Inflammatory macrophage treated with lipopolysaccharide for 4 hours (primary cell): ENCODE data around the gene EFCAB6.

Experiments
- DNase-seq: peaks from one replicate; pipeline ENCODE4 v3.0.0-alpha.2; 2020

EFCAB6 gene

DNA sequence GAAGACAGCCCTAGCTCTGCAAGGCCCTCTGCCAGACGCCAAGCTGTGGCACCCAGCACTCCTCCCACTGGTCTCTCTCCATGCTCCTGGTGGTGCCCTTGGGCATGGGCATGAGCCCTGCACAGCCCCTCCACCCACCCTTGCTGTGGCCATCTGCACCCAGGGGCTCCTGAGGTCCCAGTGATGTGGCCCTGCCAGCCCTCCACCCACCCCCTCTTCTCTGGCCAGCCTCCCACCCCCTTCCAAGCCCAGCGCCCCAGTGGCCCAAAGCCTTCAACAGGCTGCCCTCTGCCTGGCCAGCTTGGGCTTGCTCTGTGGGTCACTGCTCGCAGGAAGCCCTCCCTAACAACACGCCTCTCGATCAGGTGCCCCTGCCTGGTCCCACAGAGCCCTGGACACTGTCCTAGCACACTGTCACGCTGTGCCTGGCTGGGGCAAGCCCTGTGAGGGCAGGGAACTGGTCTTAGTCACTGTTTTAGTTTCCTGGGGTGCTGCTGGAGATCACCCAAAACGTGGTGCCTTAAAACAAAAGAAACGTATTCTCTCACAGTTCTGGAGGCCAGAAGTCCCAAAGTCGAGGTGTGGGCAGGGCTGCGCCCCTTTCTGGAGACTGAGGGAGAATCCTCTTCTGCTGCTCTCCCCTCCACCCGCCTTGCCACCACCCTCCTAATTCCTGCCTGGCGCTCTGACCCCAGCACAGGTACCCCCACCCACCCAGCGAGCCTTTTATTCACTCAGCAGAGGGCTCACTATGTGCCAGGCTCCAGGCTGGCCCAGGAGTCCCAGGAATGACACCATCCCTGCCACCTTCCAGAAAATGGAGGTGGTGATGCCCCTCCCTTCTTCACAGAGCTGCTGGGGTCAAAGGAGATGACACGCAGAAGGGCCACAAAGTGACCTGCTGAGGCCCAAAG, 35.5 kb upstream of the EFCAB6 start:
- no peak for DNase-seq

DNA sequence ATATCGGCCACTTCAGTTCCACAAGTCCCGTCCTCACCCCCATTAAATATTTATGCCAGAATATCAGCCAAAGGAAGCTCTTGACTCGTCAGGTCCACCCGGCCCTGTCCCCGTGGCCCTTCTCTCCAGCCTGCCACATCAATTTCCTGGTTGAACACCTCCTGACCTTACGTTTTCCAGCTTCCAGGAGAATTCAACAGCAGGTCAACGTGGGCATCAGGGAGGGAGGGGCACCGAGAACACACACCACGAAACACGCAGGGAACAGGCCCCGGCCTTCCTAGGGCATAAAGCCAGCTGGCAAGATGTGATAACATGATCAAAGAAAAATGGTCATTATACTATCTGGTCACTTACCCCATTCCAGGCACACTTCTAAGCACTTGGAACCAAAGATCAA, 34.9 kb upstream of the EFCAB6 start:
- no peak for DNase-seq

DNA sequence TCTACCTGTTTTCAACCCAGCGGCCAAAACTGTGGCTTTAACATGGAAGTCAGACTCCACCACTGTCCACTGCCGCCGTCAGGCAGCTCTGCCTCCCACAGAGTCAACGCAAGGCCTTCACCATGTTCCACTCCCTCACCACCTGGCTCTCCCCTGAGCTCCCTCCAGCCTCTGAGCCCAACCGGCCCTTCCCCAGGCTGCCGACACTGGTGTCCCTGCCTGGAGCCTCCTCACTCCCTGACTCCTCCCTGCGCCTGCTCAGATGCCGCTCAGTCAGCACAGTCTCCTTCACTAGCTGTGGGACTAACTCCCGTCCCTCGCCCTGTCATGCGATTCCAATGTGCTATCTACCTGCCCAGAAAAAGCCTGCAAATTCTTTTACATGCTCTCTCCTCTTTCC, 33.9 kb upstream of the EFCAB6 start:
- DNase-seq, result no peak

- no peak for DNase-seq
Measured at GRCh38 chr22:43844560-43845545, 32.7 kb upstream of the EFCAB6 start.

DNA sequence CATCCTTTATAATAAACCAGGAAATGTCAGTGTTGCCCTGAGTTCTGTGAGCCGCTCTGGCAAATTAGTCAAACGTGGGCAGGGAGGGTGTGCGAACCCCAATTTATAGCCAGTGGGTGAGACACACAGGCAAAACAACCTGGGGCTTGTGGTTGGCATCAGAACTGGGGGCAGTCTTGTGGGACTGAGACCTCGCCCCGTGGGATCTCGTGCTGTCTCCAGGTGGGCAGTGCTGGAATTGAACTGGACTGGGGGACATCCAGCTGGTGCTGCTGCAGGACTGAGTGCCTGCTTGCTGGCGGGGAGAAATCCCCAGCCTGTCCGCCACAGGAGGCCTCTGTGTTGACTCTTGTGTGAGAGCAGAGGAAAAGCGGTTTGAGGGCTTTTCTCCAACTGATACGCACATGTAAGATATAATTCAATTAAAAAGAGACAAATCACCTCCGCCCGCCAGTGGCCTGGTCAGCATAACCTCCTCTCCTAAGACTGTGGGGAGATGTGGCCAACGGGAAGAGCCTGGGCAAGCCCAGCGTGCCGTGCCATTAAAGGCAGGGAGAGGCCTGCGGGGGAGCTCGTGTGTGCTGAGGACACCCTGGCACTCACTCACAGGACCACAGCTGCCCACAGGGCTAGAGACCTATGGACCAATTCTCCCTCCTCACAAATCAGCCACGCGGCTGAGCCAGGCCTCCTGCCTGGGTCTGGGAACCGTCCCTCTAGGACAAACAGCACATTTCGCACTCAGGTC, 31.9 kb upstream of the EFCAB6 start:
- no peak for DNase-seq

DNA sequence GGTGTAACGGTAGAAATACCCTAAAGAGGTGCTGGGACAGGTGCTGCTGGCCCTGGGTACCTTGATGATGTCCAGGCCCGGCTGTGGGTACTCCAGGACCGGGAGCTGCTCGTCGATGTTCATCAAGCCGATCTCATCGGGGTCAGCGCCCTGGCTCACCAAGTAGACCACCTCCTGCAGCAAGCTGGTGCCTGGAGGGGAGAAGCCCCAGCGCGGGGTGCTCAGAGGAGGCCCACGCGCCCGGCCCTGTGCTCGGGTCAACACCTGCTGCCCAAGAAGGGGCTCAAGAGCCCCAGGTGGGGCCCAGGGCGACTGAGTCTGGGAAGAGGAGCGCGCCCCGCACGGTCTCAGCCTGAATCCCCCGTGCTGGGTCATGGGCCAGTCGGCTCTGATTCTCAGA, 29.6 kb upstream of the EFCAB6 start:
- DNase-seq, result no peak

DNA sequence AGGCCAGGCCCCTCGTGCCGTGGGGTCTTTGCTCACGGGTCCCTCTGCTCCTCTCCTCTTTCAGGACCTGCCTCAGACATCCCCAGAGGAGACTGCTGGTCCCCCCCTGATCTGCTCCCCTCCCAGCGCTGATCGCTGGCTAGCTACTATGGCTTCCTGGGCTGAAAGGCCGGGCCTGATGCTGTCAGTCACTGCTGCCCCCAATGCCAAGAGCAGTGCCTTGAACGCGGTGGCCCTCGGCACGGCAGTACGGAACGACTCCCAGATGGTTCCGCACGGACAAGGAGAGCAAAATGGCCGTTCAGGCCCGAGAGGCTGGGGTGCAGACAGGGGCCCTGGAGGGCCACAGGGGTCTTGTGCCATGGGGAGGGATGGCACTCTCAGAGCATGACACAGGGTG, 28.7 kb upstream of the EFCAB6 start:
- DNase-seq, result no peak

DNA sequence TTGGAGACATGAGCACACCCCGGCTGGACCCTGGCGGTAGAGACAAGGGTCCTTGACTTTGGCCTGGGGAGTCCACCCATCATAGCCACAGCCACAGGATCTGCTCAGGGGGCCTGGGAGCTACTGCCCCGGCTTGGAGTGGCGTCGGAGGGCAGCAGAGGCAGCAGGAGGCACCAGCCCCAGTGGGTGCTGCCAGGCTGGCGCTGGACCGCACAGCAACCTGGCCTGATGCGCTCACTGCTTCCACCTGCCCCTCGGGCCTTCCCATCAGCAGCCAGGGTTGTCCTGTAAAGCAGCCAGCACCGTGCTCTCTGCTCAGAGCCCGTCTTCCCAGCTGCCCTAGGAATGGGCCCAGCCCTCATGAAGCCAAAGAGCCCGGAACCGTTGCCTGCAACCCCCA, 28.3 kb upstream of the EFCAB6 start:
- no peak for DNase-seq

DNA sequence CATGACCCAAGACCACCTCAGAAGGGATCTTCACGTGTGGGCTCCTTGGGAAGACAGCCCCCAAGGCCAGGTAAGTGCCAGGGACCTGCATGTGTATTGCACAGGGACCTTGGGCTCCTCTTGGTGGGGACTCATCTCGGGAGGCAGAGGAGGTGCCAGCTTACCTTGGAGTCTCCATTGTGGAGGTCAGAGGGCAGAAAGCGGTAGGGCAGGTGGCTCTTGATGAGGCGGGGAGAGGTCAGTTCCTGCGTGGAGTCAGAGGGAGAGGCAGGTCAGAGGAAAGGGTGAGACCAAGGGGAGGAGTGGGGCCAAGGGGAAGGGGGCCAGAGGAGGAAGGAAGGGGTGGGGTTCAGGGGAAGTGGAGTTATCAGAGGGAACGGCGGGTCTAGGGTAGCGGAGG, 27.7 kb upstream of the EFCAB6 start:
- DNase-seq, result no peak

GRCh38 chr22:43838571-43839307, 26.6 kb upstream of the EFCAB6 start:
- DNase-seq, result no peak

DNA sequence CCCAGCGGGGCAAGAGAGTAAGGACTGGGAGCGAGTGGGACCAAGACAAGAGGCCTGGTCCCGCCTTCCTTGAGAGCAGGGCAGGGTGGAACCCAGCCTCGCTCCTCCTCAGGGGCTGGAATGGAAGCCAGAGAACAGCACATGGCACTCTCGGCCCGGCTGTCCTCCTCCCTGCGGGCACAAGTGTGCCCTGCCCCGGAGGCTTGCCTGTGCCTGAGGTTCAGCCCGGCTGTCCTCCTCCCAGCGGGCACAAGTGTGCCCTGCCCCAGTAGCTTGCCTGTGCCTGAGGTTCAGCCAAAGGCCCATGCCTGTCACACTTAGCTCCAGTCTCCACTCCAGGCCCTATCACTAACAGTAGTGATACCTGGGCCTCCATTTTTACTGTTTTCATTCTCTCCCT, 26.1 kb upstream of the EFCAB6 start:
- no peak for DNase-seq

DNA sequence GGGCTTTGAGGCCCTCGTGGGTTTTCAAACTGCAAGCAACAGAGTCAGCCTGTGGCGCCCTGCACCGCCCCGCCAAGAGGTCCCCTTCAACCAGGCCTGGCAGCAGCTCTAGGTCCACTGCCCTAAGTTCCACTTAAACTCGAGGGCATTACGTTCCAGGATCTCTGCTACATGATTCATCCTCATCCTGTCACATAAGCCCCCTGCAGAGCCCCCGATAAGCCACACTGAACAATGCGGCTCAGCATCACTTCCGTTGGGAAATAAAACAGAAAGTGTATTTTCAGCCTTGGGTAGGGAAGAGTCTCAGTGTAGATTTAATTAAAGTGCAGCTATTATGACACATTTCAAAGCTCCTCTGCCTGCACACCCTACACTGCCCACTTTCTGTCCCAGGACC, 25.6 kb upstream of the EFCAB6 start:
- no peak for DNase-seq

DNA sequence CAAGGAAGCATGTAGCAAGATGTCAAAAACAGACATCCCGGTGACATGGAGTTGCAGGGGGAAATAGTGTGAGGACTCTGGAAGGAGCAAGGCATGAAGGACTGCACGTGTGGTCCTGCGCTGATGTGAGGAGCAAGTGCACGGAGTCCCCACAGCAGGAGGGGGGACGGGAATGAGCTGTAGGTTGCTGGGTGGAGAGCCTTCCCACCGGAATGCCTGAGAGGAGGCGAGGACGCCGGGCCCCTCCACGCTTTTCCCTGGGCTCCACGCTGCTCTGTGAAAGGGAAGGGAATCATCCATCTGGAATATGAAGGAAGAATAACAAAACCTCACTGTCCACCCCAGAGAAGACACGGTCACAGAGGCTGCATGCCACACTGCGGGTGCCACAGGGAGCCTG, 23.6 kb upstream of the EFCAB6 start:
- no peak for DNase-seq

GRCh38 chr22:43835166-43835565, 23.1 kb upstream of the EFCAB6 start:
- no peak for DNase-seq

DNA sequence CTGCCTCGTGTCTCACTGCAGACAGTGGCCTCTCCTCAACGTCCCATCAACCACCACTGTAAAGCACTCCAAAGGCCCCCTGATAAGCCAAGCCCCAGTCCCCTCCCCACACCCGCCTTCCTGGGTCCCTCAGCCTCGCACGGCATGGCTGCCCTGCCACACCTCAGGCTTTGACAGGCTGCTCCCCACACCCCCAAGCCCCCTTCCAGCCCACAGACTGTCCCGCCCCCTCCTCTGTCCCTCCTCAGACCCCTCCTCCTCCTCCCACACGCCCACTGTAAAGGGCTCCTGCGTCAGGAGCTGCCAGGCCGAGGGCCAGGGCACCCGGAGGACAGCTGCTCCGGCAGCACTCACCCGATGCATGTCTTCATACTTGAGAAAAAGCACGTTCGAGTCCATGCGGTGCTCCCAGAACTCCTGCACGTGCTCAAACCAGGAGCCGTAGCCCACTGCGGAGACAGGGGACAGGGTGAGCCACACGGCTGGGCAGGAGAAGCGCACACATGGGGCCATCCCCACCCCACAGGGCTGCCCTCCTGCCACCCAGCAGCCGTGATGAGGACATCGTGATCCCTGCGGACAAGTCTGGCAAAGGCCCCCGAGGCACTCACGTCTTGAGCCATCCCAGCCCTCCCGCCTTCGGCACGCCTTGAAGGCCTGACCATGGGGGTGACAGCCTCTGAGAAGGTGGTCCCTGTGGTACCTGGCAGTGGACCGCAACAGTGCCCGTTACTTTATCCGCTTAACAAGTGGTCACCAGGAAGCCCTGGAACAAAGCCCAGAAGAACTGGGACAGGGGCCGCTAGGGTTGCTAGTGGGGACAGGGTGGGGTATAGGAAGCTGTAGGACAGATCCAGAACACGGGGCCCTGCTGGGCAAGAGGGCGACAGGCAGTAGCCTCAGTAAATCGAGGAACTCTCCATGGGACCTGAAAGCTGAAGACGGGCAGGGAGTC, 21.5 kb upstream of the EFCAB6 start:
- DNase-seq, result no peak

- DNase-seq, result no peak
Measured at GRCh38 chr22:43832393-43833265, 20.5 kb upstream of the EFCAB6 start.

DNA sequence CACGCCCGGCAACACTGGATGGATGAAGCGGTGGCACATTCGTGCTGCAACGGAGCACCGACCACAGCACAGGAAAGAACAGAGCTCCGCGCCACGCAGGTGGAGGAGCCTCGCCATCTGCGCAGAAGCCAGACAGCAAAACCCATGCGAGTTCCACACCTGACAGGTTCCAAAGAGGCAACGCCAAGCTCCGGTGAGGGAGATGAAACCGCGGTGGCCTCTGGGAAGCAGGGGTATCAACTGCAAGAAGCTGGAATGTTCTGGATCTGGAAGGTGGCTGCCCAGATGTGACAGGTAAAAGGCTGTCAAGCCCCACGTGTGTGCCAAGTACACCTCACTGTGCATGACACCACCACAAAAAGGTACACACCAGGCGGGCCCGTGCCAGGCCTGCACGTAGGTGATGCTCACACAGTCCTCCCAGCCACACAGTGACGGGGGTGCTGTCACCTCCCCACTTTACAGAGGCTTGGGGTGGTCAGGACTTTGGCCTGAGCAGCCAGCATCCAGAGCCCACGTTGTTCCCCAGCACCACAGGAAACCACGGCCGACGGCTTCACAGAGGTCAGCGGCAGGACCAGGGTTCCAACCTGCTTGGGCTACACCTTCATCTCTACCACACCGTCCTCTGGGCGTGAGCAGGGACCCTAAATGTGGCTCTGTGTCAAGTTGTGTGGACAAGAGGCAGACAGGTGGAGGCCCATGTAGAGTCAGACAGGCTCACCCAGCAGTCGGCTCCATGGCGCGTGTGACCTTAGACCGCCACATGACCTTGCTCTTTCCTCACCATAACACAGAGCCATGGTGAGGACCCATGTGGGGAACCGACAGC, 19.7 kb upstream of the EFCAB6 start:
- DNase-seq, result no peak

GRCh38 chr22:43830931-43831560, 18.9 kb upstream of the EFCAB6 start:
- DNase-seq, result no peak
